ENCODE results near the gene ACKR2. TPM values are rescaled to one million over a fixed set of nuclear protein-coding genes. Genes with fewer than 3 reads are reported as not detected.

Gene ACKR2
- total and polyA plus RNA-seq, 2 of the 13 experiments (the other 11 are each of a cell fraction or from before 2014, with no cell fraction given): 1.1 to 1.9 TPM

DNA sequence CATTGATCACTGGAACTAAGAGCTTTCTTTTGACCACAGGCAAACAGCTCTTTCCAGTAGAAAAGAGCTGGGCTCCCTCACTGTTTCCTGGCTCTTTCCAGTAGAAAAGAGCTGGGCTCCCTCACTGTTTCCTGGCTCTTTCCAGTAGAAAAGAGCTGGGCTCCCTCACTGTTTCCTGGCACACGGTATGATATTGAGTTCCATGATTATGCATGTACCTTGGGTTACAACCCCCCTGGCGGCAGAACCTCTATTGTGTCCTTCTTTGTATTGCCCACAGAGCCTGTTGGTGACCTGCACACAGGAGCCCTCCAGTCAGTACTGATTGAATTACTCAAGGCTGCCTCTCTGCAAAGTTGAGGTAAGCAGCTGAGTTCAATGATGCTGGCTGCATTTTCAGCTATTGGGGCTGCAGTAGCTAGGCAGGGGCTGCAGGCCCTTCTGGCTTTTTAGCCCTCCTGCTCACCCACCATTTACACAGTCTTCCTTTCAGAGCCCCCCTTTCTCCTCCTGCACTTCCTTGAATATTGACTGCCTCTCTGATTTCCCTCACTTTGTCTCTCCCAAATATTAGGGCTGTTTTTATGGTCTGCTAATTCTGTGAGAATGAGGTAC is 10.2 kb downstream of the ACKR2 start (continued):
- TF ChIP-seq, protein P1, sequence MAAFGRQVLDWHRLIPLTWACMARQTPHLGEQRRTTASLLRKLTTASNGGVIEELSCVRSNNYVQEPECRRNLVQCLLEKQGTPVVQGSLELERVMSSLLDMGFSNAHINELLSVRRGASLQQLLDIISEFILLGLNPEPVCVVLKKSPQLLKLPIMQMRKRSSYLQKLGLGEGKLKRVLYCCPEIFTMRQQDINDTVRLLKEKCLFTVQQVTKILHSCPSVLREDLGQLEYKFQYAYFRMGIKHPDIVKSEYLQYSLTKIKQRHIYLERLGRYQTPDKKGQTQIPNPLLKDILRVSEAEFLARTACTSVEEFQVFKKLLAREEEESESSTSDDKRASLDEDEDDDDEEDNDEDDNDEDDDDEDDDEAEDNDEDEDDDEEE (CRISPR knock-in tag; IDR thresholded peaks at IDR 0.05): no peak
- TF ChIP-seq RFX3 (CRISPR knock-in tag; IDR thresholded peaks at IDR 0.05) (no peak), ZNF558 (CRISPR knock-in tag; IDR thresholded peaks at IDR 0.05; ENCODE audit: borderline replicate concordance) (no peak), ISL2 (CRISPR knock-in tag; IDR thresholded peaks at IDR 0.05) (peak; percentile 66; the same call in 1 of the 2 replicates), THYN1 (CRISPR knock-in tag; IDR thresholded peaks at IDR 0.05; ENCODE audit: borderline replicate concordance, low read depth) (no peak), THAP11 (CRISPR knock-in tag; IDR thresholded peaks at IDR 0.05) (no peak), TAF1 (CRISPR knock-in tag; IDR thresholded peaks at IDR 0.05) (no peak), ZNF550 (CRISPR knock-in tag; IDR thresholded peaks at IDR 0.05; ENCODE audit: borderline replicate concordance) (no peak), SMAD1 (CRISPR knock-in tag; IDR thresholded peaks at IDR 0.05; ENCODE audit: borderline replicate concordance, low read depth) (no peak), RXRB (CRISPR knock-in tag; IDR thresholded peaks at IDR 0.05; ENCODE audit: borderline replicate concordance) (peak; percentile 27; the same call in 1 of the 2 replicates), ZNF350 (CRISPR knock-in tag; IDR thresholded peaks at IDR 0.05; ENCODE audit: borderline replicate concordance, low read depth) (no peak), CHD2 (IDR thresholded peaks at IDR 0.05; ENCODE audit: low read depth, low read length) (no peak), FOXK2 (IDR thresholded peaks at IDR 0.05) (no peak), ZNF207 (IDR thresholded peaks at IDR 0.05; ENCODE audit: borderline replicate concordance) (no peak), RARA (CRISPR knock-in tag; IDR thresholded peaks at IDR 0.05) (no peak), BCL6 (CRISPR knock-in tag; IDR thresholded peaks at IDR 0.05) (peak; percentile 47; the same call in 1 of the 2 replicates), ZNF883 (CRISPR knock-in tag; IDR thresholded peaks at IDR 0.05; ENCODE audit: not compliant biosample characterization) (no peak), JUNB (CRISPR knock-in tag; IDR thresholded peaks at IDR 0.05; ENCODE audit: borderline replicate concordance) (no peak), HMG20A (CRISPR knock-in tag; IDR thresholded peaks at IDR 0.05; ENCODE audit: borderline replicate concordance) (peak; percentile 15; the same call in 1 of the 2 replicates)
- TF ChIP-seq, protein P2, sequence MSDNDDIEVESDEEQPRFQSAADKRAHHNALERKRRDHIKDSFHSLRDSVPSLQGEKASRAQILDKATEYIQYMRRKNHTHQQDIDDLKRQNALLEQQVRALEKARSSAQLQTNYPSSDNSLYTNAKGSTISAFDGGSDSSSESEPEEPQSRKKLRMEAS (IDR thresholded peaks at IDR 0.05): no peak
- TF ChIP-seq, protein P3, sequence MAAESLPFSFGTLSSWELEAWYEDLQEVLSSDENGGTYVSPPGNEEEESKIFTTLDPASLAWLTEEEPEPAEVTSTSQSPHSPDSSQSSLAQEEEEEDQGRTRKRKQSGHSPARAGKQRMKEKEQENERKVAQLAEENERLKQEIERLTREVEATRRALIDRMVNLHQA (CRISPR knock-in tag; IDR thresholded peaks at IDR 0.05): no peak
- TF ChIP-seq, protein P4, sequence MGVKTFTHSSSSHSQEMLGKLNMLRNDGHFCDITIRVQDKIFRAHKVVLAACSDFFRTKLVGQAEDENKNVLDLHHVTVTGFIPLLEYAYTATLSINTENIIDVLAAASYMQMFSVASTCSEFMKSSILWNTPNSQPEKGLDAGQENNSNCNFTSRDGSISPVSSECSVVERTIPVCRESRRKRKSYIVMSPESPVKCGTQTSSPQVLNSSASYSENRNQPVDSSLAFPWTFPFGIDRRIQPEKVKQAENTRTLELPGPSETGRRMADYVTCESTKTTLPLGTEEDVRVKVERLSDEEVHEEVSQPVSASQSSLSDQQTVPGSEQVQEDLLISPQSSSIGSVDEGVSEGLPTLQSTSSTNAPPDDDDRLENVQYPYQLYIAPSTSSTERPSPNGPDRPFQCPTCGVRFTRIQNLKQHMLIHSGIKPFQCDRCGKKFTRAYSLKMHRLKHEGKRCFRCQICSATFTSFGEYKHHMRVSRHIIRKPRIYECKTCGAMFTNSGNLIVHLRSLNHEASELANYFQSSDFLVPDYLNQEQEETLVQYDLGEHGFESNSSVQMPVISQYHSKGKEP (CRISPR knock-in tag; IDR thresholded peaks at IDR 0.05): no peak
- TF ChIP-seq, protein P5, sequence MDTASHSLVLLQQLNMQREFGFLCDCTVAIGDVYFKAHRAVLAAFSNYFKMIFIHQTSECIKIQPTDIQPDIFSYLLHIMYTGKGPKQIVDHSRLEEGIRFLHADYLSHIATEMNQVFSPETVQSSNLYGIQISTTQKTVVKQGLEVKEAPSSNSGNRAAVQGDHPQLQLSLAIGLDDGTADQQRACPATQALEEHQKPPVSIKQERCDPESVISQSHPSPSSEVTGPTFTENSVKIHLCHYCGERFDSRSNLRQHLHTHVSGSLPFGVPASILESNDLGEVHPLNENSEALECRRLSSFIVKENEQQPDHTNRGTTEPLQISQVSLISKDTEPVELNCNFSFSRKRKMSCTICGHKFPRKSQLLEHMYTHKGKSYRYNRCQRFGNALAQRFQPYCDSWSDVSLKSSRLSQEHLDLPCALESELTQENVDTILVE (CRISPR knock-in tag; IDR thresholded peaks at IDR 0.05): no peak
- TF ChIP-seq, protein P6, sequence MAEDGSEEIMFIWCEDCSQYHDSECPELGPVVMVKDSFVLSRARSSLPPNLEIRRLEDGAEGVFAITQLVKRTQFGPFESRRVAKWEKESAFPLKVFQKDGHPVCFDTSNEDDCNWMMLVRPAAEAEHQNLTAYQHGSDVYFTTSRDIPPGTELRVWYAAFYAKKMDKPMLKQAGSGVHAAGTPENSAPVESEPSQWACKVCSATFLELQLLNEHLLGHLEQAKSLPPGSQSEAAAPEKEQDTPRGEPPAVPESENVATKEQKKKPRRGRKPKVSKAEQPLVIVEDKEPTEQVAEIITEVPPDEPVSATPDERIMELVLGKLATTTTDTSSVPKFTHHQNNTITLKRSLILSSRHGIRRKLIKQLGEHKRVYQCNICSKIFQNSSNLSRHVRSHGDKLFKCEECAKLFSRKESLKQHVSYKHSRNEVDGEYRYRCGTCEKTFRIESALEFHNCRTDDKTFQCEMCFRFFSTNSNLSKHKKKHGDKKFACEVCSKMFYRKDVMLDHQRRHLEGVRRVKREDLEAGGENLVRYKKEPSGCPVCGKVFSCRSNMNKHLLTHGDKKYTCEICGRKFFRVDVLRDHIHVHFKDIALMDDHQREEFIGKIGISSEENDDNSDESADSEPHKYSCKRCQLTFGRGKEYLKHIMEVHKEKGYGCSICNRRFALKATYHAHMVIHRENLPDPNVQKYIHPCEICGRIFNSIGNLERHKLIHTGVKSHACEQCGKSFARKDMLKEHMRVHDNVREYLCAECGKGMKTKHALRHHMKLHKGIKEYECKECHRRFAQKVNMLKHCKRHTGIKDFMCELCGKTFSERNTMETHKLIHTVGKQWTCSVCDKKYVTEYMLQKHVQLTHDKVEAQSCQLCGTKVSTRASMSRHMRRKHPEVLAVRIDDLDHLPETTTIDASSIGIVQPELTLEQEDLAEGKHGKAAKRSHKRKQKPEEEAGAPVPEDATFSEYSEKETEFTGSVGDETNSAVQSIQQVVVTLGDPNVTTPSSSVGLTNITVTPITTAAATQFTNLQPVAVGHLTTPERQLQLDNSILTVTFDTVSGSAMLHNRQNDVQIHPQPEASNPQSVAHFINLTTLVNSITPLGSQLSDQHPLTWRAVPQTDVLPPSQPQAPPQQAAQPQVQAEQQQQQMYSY (CRISPR knock-in tag; IDR thresholded peaks at IDR 0.05): no peak
